ENCODE results near the gene CTTN.
A peak's percentile ranks its signal among the peaks of the same experiment; 100 is the strongest.

CTTN gene

DNA sequence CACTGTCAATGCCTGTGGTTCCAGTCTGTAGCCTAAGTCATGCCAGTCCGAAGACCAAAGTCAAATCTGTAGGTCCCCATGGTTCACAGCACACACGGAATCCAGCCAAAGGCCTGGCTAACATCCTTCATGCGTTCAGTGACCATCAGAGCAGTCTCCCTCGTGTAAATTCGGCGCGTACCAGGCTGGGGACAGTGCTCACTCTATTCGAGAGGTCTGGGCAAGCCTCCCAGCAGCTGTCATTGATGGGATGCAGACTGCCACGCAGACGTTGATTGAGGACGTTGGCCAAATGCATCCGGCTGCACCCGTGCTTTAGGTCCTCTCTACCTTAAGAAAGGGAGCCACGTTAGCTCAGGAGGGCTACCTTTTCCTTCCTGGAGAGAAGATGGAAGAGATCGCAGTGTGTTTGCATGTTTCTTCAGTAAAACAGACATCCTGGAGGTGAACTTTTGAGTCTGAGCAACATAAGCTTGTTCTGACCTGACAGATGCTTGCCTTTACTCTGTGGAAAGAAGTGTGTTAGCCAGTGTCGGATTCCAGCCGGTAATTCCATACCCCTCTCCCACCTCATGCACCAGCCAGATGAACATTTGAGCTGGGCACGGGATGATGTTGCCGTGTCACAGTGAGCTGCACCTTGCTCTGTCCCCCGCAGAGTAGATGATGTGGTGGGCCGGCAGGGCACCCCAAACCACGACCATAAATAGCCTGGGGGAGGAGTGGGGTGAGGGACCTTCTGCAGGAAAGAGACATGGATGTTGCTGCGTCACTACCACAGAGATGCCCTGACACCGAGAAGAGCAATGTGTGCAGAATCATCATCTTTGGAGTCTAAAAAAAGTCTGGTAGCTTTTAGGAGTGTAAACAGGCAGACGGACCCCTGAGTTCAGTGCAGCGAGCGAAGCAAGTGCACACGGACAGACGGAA is 12.2 kb downstream of the CTTN start:
- DNase-seq (ENCODE audit: low read depth): no peak

DNA sequence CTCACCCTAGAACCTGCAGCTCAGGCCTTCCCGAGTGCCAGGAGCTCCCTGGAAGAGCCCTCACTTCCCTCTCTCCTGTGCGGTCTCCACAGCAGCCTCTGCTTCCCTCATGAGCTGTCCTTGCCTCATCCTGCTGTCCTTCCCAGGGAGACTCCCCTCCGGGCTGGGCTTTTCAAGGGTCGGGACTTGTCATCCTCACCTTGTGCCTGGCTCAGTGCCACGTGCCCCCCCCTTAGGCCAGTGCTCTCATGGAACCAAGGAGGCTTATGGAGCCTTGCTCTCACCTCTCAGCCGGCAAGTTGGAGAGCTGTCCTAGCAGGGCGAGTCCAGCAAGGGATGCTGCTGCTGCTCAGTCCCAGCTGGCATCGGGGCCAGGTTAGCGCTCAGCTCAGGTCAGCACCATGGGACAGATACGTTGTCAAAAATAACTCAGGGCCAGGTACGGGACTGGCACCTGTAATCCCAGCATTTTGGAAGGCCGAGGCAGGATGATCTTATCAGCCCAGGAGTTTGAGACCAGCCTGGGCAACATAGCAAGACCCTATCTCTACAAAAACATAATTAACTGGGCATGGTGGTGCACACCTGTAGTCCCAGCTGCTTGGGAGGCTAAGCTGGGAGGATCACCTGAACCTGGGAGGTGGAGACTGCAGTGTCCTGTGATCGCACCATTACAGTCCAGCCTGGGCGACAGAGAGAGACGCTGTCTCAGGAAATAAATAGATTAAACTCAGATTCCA is 13.6 kb downstream of the CTTN start:
- DNase-seq (ENCODE audit: low read depth): no peak

DNA sequence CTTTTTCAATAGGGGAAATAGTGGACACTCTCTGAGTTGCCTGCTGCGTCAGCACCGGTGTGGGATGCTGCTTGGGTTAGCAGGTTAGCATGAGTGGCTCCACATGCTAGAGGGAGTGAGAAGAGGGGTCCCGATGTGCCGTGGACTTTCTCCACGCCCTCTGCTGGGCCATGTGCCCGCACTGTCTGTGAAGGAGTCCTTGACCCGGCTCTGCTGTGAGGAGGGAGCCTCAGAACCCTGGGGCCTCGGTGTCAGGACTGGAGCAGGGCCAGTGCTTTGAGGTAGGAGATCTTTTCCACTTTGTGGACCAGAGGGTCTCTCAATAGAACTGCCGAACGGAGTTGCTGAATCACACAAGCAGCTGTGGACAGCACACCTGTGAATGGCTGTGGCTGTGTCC is 14.8 kb downstream of the CTTN start:
- DNase-seq (ENCODE audit: low read depth): no peak

DNA sequence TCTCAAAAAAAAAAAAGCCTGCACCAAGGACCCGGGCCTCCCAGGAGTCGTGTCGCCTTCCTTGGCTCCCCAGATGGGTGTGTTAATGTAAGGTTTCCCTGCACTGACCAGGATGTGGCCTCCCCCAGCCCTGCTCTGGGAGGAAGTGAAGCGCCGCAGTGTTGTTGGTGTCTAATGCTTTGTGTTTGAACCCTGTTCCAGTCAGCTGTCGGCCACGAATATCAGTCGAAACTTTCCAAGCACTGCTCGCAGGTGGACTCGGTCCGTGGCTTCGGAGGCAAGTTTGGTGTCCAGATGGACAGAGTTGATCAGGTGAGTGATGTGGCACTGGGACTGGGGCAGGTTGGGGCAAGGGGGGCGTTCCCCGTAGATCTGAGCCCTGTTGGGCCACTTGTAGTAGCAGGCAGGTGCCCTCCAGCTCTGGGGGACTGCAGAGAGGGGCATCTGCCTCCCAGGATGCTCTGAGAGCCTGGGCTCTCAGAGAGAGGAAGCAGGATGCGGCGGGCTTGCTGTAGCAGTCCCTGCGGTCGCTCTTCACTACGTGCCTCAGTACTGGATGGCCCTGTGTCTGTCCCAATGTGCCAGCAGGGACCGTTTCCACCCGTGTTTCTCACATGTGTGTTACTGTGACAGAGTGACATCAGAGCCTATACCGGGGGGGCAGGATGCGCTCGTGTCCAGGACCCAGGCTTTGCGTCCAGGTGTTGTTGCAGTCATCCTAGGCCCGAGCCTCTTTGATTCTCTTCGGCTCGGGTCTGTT is 16.2 kb downstream of the CTTN start:
- no peak for DNase-seq (ENCODE audit: low read depth)

DNA sequence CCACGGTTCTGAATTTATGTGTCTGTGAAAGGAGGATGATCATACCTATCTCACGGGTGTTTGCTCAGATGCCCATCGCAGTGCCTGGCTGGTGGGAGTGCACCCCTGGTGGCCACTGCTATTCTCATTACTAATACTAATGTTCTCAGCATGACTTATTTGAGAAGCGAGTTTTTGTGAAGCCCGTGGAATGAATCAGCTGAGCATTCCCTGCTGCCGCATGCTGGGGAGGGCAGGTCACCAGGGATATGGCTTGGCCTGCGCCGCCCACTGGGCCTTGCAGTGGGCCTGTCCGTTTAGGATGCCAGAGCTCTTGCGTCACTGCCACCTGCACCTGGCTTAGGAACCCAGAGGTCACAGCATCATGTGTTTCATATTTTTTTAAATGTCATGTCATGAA is 16.9 kb downstream of the CTTN start:
- DNase-seq (ENCODE audit: low read depth): peak; percentile 89

DNA sequence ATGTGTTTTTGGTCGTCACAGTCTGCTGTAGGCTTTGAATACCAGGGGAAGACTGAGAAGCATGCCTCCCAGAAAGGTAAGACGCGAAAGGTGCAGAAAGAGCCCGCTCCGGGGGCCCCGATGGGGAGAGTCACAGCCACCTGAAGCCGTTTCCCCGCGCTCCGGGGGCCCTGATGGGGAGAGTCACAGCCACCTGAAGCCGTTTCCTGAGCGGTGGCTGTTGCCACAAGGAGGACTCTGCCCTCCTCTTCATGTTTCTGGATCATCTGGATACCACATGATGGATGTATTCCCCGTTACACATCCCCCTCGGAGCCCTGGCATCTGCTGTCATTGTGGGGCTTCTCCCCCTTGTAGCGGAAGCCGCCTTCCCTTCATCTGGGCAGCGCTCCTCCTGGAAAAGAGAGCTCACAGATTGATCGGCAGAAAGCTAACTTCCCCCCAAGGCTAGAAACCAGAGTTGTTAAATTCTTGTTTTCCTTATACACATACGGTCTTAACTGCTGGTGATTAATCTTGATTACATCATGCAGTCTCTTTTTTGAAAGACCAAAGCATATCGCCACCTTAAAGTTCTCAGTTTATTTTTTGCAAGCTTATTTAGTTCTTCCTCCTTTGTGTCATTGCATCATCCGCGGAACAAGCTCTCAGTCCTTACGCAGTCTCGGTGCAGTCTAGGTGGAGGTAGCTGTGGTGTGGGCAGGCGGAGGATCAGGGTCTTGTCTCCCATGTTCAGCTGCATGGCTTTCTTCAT is 17.5 kb downstream of the CTTN start:
- DNase-seq (ENCODE audit: low read depth): no peak

DNA sequence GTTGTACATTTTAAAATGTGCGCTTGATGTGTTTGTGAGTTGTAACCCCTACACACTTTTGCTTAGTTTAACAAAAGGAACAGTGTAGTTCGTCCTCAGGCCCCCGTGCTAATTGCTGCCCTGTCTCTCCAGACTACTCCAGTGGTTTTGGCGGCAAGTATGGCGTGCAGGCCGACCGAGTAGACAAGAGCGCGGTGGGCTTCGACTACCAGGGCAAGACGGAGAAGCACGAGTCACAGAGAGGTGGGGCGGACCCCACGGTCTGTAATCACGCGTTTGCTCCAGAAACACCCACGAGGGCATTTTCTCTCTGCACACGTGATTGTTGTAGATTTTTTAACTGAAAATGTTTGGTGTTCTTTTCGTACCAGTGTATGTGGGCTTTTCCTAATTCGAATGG is 18.6 kb downstream of the CTTN start:
- no peak for DNase-seq (ENCODE audit: low read depth)

DNA sequence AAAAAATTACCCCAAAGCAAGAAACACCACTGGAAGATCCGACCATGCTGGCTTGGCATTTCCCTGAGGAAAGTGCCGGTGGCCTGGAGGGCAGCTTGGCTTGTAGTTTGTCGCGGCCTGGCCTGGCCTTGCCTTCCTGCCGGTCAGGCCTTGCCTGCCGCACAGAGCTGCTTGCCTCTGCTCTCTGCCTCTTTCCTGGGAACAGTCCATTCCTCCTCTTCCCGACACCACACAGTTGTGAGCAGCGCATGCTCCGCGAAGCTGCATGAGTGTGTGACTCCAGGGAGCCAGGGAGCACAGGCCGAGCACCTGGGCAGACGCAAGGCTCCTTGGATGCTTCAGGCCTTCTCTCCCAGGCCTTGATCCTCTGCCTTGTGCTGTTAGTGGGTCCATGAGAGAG is 19.8 kb downstream of the CTTN start:
- DNase-seq (ENCODE audit: low read depth): no peak

DNA sequence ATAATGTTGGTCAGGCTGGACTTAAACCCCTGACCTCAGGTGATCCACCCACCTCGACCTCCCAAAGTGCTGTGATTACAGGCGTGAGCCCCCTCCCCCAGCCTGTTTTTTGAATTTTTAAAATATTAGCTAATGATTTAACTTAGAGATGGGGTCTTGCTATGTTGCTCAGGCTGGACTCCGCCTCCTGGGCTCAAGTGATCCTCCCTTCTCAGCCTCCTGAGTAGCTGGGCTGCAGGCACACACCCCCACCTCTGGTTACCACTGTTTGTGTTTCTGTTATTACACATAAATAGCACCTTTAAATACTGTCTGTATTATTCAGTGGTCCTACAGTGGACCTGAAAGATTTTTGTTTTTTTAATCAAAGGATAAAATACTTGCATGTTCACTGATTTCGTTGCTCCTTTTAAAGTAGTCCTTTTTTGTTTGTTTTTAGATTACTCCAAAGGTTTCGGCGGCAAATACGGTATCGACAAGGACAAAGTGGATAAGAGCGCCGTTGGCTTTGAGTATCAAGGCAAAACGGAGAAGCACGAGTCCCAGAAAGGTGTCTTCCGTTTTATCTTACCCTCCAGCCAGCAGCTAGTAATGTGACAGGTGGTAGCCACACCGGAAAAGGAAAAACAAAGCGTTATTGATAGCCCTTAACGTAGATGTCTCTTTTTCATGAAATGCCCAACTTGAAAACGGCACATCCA is 21.1 kb downstream of the CTTN start:
- no peak for DNase-seq (ENCODE audit: low read depth)

DNA sequence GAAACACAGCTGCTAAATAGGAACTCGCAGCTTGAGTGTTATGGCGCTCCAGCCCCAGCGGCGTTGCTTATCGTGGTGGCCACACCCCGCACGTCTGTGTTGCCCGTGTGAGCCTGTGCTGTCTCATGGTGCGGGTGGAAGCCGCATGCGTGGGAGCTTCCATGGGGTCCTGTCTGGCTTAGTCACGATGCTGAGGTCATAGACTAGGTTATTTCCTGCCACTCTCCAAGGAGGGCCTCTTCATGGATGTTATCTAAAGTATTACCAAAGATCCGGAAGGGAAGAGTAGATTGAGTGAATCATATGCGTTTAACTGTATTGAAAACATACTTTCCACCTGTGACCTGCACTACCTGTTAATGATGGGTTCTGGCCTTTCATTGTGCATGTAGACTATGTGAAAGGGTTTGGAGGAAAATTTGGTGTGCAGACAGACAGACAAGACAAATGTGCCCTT is 21.7 kb downstream of the CTTN start:
- DNase-seq (ENCODE audit: low read depth): peak; percentile 92

DNA sequence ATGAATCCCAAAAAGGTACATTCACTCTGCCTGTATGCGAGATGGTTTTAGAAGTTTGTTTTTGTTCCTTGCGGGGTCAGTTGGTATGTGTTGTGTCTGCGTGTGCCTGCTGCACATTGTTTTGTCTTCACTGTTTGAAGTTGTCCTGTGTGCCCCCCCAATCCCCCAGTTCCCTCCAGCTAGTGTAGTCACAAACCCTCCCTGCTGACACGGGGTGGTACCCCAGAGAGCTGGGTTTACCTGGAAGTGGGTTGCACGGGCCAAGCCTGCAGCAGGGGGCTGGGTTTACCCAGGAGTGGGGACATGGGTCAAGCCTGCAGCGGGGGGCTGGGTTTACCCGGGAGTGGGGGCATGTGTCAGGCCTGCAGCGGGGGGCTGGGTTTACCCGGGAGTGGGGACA is 22.2 kb downstream of the CTTN start:
- no peak for DNase-seq (ENCODE audit: low read depth)

DNA sequence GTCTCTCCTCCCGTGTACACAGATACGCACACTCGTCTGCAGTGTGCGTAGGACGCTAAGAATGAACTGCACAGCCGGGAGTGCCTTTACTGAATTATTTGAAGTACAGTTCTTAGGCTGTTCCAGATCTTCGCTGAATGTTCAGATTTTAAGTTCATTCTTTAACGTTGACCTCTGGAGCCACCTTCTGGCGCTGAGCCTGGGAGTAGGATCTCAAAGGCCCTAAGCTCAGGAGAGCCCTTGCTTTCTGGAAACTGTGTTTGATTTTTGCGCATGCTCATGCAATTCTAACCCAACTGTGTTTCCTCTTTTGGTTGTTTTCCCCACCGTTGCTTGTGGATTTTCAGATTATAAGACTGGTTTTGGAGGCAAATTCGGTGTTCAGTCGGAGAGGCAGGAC is 22.8 kb downstream of the CTTN start:
- no peak for DNase-seq (ENCODE audit: low read depth)

DNA sequence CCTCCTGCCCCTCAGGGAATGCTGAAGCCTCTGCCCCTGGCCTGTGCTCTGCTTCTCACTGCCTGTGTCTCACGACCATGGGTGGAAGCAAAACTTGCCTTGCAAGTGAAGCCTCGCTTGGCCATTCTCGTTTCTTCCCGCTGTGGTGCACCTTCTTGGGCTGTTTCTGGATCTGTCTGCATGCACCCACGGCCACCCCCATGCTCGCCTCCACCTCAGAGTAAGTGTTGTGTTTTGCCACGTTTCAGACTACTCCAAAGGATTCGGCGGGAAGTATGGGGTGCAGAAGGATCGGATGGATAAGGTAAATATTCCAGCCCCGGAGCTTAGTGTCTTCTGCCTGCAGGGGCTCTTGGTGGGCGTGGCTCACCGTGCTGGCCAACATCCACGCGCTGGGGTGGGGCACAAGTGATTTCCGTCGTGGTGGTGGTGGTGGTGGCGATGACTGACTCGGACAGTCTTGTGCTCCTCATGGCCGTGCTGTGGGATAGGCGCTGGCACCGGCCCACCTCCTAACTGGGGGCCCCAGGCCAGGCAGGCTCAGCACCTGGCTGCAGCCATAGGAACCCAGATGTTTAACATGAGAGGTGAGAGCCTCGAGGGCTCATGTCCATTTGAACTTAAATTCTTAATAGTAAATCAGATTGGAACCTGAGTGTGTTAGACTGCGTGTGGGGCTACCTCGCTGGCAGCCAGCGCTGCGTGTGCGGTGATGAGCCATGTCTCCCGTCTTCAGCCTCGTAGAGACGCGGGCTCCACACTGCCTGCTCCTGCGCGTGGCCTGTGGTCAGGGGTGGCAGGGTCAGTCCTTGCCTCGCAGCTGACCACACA is 24.6 kb downstream of the CTTN start:
- DNase-seq (ENCODE audit: low read depth): no peak

DNA sequence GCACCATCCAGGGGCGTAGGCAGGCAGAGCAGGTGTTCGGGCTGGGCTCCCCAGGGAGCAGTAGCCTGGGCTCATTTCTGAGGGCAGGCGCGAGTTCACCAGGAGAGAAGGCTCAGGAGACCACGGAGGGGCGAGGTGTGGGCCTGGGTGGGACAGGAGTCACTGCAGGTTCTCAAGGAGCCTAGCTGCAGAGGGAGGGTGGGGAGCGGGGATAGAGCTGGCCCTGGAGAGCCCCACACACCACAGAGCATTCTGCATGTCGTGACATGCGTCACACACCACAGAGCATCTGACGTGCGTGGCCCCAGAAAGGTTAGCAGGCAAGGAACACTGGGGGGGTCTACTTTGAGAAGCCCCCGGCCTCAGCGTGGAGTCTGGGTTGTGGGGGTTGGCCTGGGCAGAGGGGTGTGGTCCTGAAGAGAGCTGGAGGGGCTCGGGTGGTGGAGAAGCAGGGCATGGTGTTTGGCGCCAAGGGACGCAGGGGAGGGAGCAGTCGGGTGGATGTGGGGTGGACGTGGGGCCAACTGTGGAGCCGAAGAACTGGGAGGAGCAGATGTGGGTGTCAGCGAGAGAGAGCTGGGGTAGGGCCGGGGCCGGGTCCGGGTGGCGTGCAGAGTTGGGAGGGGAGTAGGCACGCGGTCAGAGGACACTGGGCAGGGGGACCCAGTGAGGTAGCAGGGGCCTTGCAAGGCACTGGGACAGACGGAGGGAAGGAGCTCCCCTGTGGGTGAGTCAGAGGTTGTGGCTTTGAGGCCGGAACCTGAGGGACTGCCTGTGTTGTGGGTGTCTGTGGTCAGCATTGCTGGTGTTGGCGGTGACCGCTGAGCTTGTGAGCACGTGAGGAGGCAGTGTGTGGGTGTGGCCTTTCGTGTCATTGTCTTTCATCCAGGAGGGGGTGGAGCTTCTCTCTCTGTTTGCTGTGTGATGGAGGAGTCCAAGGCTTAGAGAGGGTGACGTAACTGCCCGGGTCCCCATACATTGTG is 25.5 kb downstream of the CTTN start:
- peak; percentile 96 for DNase-seq (ENCODE audit: low read depth)

DNA sequence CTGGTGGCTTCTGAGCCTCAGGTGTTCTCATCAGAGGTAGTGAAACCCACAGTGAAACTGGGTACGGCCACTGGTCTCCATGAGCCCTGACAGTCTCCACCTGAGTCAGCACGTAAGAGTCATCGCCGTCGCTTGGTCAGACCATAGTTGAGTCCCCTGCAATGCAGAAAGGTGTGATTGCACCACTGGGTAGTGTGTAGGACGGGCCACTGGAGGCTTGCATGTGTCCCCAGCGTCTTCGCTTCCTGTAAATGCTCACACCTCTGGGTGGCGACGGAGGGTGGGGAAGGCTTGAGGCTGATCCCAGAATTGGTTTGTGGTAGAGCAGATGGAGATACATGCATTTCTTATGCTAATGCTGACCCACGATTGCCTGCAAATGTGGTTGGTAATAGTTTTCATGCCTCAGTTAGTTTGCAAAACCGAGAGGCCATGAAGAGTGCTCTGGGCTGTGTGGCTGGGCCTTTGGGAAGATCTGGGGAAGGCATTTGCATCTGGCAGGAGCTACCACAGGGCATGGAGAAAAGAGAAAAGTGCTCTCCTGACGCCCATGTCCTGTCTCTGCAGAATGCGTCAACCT is 26.5 kb downstream of the CTTN start:
- DNase-seq (ENCODE audit: low read depth): no peak

DNA sequence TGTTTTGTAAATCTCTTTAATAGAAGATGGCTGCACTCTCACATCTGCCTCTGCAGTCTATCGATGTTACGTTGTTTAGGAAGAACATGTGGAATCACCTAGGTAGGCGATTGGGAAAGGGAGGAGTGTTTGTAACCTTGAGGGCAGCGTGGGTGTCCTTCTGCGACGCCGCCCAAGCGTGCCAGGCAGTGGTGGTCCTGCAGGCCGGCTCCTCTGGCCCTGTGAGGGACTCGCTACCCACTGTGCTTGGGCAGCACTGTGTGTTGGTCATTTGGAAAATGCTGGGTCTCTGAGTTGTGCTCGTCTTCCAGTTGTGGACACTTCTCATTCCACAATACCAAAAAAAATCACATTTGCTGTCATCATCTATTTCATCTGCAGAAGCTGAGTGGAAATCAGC is 29.1 kb downstream of the CTTN start:
- no peak for DNase-seq (ENCODE audit: low read depth)

DNA sequence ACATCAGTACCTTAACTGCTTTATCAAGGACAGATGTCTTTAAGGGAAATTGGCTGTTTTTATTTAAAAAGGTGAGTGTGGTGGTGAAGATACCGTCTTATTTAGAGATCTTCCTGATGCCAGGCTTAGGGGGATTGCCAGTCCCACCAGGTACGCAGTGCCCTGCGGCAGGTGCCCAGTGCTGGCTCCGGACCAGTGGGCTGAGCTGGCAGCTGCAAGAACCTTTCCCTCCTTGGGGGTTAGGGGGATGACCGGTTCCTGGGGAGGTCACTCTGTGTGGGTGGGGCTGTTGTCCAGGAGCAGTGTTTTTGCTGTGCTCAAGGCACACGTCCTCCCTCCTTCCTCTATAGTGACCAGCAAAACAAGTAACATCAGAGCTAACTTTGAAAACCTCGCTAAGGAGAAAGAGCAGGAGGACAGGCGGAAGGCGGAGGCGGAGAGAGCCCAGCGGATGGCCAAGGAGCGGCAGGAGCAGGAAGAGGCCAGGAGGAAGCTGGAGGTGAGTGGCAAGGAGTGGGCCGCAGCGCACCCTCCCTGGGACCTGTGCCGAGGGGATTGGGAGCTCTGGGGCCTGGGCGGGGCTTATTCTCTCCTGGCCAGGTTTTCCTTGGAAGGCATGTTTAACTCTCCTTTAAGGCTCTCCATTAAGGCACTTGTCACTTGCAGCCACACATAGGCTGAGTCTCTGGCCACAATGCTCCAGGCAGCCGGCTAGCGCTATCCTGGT is 30.5 kb downstream of the CTTN start:
- DNase-seq (ENCODE audit: low read depth): no peak

DNA sequence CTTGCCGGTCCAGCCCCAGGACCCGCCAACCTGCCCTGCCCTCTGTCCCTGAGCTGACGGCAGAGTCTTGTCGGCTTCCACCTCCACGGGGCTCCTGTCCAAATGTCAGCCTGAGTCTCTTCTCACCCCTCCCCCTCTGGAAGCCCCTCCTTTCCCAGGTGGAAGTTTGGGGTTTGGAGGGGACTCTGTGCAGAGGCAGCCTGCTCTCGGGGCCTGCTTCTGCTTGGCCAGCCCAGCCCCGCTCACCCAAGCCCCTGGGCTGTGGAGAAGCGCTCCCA is 31.0 kb downstream of the CTTN start:
- DNase-seq (ENCODE audit: low read depth): no peak

Measured in ELR (cell line).